Stimulated activated CD4-positive, alpha-beta T cell treated with anti-CD3 and anti-CD28 coated beads, TNF-alpha, amount 100 ng/mL, for 1 hour (primary cell): ENCODE measurements around the gene ENO3.

Experiments used
- DNase-seq, 3 donors: peaks; one replicate each; pipeline ENCODE4 v3.0.0-alpha.2; 2020; ENCODE audit warnings: low read depth in 3 of 3, low spot score in 1 of 3

The ENO3 gene

GRCh38 chr17:4949321-4950074 lies 1.4 kb upstream of the ENO3 start:
- DNase-seq = peak; percentile 52 to 66 (median 64)

- peak in 1 of 3 donors; percentile 44 for DNase-seq
Observed at GRCh38 chr17:4950075-4950745, 709 bp upstream of the ENO3 start.

- no peak for DNase-seq
Observed at GRCh38 chr17:4951486-4951885, 567 bp downstream of the ENO3 start.

- DNase-seq = no peak
Observed at GRCh38 chr17:4953451-4953961, 2.6 kb downstream of the ENO3 start.

GRCh38 chr17:4955091-4955490 lies 4.2 kb downstream of the ENO3 start:
- DNase-seq = no peak

GRCh38 chr17:4956493-4957061 lies 5.7 kb downstream of the ENO3 start:
- peak in 1 of 3 donors; percentile 41 for DNase-seq

GRCh38 chr17:4958102-4958501 lies 7.2 kb downstream of the ENO3 start:
- no peak for DNase-seq

- DNase-seq = no peak
Observed at GRCh38 chr17:4959261-4959965, 8.5 kb downstream of the ENO3 start.

- DNase-seq = no peak
Observed at GRCh38 chr17:4960279-4960922, 9.5 kb downstream of the ENO3 start.

GRCh38 chr17:4965311-4965986 lies 14.5 kb downstream of the ENO3 start:
- no peak for DNase-seq

GRCh38 chr17:4966844-4967538 lies 16.1 kb downstream of the ENO3 start:
- peak; percentile 75 to 93 (median 84) for DNase-seq

- peak; percentile 86 to 92 (median 89) for DNase-seq
Observed at GRCh38 chr17:4967539-4968485, 16.9 kb downstream of the ENO3 start, which contains the start of gene SPAG7. SPAG7 (minus strand) TSS chr17:4967817; CDS start chr17:4967804, 13 bp downstream.

- DNase-seq = peak in 1 of 3 donors; percentile 18
Observed at GRCh38 chr17:4968486-4969046, 17.6 kb downstream of the ENO3 start.

GRCh38 chr17:4969047-4969550 lies 18.2 kb downstream of the ENO3 start:
- peak in 1 of 3 donors; percentile 29 for DNase-seq

- peak in 1 of 3 donors; percentile 8 for DNase-seq
Observed at GRCh38 chr17:4969551-4970173, 18.7 kb downstream of the ENO3 start.

GRCh38 chr17:4970273-4970672 lies 19.4 kb downstream of the ENO3 start:
- DNase-seq = no peak

- DNase-seq = no peak
Observed at GRCh38 chr17:4971826-4972225, 20.9 kb downstream of the ENO3 start.
